ENCODE results near the gene RORC.

The RORC gene

DNA sequence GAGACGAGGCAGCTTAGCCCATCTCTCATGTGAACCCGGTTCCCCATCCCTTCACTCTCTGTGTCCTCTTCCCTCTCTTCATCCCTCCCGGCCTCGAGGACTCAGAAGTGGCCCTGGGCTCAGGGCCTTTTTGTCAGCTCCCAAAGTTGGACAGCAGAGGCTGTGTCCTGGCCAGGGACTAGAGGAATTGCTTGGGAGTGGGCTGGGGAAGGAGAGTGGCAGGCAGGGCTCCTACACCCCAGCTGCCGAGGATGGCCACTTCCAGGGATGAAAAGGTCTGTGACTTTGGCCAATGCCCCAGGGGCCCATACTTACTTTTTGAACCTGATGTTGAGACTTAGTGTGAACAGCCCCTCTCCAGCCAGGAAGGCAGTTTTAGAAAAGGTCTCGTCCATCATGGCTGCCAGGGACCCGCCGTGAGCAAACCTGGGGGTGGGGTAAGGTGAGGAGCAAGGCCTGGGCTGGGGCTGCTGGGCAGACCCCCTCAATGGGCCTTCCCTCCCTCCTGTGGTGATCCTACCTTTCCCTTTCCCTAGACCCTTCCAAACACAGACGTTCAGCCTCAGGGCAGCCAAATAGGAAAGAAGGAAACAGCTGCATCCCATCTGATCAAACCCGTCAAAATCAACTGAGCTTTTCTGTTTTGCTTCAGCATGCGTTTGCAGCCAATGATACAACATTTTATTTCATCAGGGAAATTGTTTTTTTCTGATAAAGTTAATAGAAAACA is 16.4 kb upstream of the RORC start:
- DNase-seq = no peak

DNA sequence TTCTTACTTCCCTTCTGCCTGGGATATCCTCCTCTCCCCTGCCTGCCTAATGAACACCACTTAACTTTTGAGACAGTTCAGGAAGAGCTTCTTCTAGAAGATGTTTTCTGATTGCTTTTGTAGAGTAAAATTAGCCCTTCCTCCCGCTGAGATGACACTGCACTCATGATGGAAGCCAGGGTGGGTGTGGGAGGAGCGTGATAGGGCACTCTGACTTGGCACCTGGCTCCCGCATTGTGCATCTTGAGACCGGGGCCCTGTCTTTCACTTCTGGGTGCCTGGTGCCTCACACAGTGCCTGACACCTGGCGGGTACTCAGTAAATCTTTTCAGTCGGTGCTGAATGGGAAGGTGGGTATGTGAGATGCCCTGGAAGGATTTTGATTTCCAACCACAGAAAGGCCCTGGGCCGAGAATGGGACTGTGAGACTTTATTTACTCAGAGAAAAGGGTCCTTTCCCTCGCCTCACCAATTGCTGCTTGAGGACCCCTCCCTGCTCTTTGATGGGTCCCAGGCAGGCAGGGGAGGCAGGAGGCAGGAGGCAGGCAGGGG is 15.2 kb upstream of the RORC start:
- DNase-seq = no peak

DNA sequence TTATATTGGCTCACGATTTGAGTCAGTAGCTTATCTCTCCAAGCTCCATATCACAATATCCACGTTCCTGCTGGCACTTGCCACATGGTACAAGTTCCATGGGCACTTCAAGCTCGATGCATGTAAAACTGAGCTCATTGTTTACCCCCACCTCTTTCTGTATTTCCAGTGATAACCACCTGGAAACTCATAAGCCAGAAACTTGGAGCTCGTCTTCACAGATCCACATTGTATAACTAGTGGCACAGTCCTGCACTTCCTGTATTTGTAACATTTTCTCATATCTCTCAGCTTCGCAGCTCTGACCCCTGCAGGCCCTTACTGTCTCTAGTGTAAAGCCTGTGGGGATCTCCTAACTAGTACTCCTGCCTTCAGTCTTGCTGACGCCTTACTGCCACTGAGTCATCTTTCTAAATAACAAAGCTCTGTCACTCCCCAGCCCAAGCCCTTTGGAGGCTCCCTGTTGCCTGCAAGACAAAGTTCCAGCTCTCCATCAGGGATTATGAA is 14.5 kb upstream of the RORC start:
- DNase-seq = peak; percentile 61

DNA sequence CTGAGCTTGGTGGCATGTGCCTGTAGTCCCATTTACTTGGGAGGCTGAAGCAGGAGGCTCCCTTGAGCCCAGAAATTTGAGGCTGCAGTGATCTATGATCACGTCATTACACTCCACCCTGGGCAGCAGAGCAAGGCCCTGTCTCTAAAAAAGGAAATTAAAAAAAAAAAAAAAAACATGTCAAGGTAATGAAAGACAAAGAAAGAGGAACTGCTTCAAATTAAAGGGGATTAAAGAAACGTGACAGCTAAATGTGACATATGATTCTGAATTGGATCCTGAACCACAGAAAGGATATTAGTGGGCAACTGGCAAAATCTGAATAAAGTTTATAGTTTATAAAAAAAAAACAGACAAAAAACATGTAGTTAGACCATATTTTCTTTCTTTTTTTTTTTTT is 11.8 kb upstream of the RORC start:
- no peak for DNase-seq

DNA sequence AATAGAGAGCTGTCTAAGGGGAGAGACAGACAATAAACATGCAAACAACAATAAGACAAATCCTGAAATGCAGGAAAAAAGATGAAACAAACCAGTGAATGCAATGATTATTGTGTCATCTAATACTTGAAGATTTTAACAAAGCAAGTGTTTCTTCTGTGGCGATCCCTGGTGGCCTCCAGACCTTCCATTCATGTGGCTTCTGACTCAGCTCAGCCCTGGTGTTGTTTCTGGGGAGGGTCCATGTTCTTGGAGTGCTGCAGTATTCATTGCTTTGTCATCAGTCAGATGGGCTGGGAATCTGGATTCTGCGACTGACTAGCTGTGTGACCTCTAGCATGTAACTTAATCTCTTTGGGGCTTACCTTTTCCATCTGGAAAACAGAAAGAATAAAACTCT is 9.5 kb upstream of the RORC start:
- peak; percentile 49 for DNase-seq

DNA sequence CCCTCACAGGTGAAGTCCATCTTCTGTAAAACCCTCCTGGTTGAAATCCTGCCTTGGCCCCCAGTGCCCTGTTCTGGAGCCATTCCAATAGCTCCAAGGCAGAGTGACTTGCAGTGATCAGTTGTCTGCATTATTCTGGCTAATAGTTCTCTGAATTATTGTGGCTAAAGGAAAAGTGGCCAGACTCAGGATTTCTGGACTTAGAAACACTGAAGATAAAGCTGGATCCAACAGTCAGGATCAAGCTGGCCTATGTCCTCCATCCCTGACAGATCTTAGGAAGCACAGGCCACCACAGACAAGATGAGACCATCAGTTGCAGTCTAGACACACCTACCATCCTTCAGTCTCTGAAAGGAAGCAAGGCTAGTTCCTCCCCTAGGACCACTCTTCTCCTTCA is 8.8 kb upstream of the RORC start:
- no peak for DNase-seq

DNA sequence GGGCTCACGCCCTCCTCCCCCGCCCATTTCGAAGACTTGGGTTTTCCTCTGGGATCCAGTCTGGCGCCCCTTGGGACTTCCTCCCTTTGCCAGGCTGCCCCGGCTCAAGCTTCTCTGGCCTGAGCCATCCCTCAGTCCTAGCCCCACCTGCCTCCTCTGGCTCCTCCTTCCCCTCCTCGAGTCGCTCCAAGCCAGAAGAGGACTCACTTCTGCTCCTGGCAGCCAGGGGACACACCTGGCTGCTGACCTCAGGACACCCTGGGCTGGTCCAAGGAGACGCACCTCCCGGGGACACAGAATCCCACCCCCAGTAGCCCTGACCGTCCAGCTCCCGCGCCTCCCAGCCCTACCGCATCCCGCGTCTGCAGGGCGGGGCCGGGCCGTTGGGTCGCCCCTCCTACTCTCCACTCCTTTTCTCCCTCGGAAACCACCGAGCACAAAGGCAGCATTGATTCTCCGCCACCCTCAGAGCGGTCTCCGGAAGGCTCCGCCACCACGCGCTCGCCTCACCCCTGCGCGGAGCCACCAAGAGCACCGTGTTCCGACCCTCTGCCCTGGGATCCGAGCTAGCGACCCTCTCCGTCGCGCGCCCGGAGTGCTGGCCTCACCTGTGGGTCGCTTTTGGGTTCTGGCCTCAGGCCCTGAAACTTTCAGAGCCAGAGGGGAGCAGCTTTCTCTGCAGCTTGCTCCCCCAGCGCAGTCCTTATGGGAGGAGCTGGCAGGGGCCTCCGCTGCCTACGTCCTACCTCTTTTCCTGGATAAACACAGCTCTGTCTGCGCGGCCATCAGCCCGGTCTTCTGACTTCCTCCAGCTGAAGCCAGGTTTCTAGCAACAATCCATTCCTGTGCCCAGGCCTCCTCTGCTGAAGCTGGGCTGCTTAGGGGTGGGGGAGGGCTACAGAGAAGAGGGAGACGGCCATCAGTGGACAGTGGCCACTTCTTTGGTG is 8.1 kb upstream of the RORC start, which contains the start of gene C2CD4D:
C2CD4D (minus strand) TSS at position 364 of the 947 bp plus-strand sequence. CDS start 831 bp downstream, outside the sequence.
- DNase-seq = no peak

DNA sequence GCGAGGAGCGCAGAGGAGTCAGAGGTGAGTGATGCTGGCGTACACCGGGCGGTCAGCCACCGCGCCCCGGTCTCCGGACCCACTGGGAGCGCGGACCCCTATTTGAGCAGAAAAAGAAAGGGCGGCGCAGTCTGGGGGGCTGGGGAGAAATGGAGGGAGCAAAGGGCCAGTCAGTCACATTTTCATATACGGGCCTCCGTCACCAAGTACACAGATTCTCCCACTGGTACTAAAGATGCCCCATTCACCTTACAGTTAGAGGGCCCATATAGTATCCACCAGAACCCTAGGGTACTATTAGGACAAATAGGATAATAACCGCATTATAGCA is 7.4 kb upstream of the RORC start:
- no peak for DNase-seq

DNA sequence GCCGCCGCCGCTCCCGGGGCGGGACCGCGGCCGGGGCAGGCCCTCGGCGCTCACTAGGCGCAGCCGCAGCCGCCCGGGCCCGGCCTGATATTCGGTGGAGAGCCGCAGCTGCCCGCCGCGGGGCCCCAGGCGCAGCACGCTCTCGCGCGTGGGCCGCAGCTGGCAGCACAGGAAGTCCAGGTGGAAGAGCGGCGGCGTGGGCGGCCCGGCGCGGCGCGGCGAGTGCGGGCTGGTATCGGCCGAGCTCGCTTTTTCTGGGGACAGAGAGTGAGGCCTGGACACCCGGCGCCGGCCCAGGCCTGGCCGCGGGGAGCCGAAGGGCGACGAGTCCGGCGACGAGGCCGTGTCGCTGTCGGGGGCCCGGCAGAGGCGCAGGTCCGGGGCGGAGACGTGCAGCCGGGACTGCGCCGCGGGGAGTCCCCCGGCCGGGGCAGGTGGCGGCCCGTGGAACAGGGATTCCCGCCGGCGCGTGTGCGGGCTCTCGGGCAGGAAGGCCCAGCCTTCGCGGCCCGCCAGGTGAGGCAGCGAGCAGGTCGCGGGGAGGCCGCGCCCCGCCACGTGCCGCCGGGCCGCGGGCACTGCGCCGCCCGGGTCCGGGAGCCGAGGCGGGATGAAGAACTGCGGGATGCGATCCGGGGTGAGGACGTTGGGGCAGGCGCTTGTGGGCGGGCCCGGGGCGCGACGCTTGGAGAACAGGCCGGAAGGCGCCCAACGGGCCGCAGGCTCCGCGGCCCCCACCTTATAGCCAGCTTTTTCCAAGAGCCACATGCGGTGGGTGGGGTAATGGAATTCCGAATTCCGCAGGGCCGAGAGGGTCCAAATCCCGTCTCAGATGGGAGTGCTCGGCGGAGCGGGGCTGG is 6.8 kb upstream of the RORC start:
- no peak for DNase-seq

DNA sequence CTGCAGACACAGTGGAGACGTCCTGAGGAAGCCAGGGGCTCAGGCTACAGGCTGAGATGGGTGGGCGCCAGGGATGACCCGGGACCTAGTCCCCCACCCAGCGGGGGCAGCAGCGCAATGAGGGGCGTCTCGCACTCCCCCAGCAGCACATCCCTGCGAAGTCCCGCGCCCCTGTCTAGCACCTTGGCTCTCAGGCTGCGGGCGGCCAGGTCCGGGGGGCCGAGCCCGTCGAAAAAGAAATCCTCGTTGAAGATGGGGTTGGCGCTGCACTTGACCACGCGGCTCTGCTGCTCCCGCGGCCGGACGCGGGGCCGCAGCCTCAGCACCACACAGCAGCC is 6.3 kb upstream of the RORC start:
- no peak for DNase-seq

DNA sequence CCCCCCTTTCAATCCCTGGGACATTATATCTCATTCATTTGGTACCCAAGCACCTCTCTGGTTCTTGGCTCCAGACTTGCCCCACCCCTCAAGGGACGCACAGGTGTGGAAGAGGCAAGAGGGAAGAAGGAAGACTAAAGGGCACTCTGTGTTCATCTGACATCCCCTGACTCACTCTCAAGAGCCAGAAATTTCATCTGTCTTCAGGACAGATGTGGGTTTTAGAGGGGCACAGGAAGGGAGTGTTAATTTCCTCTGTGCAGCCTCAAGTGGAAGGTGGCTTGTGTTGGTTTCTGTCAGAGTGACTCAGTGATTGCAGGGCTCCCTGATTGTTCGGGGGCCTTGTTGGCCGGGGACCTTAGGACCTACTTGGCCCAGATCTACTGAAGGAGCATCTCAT is 5.6 kb upstream of the RORC start:
- no peak for DNase-seq

DNA sequence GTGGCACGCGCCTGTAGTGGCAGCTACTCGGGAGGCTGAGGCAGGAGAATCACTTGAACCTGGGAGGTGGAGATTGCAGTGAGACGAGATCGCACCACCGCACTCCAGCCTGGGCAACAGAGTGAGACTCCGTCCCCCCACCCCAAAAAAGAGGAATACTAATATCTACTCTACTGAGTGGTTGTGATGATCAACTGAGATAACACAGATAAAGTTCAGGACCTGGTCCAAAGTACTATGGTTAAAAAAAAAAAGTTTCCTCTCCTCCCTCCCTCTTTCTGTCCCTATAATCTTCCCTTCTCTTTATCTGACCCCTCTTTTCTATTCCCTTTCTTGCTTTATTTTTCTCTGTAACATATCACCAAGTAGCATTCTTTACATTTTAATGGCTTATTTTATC is 4.0 kb upstream of the RORC start:
- no peak for DNase-seq

DNA sequence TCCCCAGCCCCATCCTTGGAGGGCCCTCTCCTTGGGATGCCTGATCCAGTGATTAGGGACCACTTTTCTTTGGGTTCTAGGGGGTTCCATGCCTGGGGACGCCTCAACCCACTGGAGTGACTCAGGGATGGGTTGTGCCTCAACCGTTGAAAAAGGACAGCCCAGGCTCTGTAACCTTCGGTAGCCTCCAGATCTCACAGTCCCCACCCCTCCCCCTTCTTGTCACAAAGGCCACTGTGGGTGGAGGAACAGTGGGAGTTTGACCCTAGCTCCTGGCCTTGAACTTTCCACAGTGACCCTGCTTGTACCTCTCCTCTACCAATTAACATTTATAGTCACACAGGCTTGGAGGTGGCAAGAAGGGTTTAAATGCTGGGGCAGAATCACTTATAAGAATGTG is 2.6 kb upstream of the RORC start:
- no peak for DNase-seq

DNA sequence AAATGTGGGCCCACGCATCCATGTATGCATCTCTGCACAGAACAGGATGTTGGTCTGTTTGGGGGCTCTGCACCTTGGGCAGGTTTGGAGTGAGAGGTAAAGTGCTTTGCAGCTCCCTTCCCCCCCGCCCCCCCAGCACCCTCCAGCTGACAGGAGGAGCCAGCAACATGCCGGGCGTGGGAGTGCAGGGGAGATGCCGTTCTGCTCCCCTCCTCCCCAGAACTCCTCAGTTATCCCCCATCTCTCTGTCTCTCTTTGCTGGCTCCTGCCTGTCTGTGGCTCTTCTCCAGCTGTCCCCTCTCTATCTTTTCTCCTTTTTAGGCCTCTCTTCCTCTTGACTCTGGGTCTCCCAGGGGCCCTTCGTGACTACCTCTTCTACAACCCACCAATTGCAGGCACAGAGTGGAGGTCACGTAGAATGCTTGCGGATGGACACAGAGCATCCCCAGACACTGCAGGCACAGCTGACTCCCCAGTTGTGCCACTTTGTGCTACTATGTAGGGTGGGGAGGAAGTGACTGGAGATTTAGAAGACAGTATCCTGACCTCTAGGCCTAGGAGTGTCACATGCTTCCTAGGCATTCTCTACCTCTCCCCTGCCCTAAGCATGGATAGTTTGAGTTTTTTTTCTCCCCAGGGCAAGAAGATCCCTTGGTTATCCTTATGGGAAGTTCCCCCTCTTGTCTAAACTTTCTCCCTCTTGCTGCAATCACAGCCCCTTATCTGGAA is 1.7 kb upstream of the RORC start:
- no peak for DNase-seq

DNA sequence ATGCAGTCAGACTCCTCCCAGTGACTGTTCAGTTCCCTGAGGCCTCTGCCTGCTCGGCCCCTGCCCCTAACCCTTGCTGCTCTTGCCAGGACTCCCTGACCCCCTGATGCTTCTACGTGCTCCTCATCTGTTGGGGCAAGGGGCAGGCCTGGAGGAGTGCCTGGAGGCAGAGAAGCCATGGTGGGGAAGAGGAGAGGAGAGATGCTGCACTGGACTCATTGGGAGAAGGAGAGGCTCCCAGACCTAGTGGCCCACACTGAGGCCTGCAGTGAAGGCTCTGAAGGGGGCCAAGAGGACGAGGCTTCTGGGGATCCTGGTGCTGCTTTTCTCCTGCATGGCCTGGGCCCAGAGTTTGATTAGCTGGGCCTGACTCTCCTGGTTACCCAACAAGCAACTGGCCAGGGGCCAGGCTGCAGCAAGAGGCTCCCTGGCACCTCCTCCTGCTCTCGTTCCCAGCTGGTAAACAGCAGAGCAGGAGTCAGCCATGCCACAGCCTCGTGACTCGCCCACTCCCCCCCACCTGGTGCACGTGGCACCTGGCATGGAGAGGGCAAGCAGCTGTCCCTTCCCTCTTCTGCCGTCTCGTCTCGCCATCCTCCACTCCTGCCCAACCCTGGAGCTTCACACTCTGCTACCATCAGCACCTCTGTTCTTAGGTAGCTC is 847 bp upstream of the RORC start:
- no peak for DNase-seq

DNA sequence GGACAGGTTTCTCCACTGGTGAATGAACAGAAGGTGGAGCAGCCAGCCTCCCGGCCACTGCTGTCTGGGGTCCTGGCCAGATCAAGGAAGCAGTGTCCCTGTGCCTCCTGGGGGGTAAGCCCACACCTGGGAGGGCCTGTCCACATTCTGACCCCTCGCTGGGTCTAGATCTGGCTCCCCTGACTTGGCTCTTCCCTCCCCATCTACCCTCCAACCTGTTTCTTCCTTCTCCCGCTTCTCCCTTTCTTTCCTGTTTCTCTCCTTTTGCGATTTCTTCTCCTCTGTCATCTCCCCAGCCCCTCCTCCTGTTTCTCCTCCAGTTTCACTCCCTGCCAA is 378 bp downstream of the RORC start:
- no peak for DNase-seq

DNA sequence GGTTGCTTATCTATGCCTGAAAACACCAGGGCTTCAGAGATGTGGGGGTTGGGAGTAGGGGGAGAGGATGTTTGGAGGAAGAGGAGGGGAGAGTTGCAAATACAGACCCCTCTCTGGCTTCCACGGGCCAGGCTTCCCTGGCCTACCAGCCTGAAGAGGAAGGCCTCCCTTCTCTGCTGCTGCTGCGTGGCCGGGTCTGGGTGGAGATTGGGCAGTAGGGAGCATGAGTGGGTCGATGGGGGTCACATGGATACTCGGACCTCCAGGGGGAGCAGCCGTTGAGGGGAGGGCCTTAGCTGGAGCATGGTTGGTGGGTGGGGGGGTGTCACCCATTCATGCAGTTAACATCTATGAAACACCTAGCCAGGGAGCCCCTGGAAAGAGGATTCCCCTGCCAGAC is 1.5 kb downstream of the RORC start:
- no peak for DNase-seq

DNA sequence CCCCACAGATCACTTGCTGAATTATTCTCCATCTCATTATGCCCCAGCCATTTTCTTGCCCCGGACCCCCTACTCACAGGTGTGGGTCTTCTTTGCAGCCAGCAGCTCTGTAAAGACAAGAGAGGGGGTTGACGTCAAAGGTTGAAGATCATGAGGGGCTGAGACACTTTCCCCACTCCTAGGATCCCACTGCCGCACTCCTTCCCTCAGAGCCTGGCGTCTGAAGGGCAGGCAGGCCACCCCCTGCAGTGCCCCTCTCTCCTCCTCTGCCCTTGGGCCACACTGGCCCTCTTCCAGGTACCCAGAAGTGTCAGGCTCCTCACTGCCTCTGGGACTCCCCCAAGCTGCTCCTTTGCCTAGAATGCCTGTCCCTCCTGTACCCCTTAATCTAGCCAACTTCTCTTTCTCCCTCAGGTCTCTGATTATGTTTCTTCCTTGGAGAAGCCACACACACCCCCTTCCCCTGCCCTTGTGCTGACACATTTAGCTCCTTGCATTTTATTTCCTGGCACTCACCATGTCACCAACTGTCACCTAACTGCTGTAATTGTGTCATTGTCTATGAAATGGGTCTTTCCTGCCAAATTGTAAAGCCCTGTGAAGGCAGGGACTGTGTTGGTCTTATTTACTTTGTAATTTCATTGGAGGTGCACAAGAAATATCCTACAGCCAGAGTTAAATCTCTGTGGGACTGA is 2.1 kb downstream of the RORC start:
- no peak for DNase-seq

DNA sequence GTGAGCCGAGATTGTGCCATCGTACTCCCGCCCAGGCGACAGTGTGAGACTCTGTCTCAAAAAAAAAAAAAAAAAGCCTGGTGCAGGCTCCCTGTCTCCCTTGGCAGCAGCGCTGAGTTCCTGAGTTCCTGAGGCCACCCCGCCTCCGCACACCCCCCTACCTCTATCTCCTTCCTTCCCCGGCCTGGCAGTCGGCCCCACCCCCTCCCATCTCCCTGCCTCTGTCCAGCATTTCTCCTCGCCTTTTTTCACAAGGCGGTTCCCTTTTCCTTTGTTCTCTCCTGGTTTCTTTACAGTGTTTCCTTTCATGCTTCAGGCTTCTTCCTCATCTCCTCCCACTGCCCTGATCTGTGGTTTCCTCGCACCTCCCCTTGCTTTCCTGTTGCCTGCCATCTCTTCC is 2.7 kb downstream of the RORC start:
- peak; percentile 34 for DNase-seq

DNA sequence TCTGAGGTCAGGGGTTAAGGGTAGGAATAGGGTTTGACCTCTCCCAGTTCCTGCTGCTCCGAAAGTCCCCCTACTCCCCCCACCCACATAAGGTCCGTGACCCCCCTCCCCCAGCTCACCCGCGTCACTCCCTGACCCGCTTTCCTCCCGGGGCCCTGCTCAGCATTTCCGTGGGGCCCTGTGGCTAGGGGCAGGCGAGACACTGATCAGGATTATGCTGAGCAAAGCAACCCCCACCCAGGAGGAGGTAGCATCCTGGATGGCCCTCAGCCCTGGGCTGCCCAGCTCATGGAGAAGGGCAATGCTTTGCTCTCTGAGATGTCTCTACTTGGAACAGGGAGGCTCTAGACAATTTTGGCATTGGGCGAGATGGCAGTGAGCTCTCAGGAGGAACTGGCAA is 3.7 kb downstream of the RORC start:
- DNase-seq = no peak
